HG03175 (cell line): Measurements from ENCODE around the gene SPAG16.
"Not testable (repeated sequence)": the region's sequence is repeated elsewhere in the genome, so short reads cannot be mapped to it uniquely, and the experiment has no call there.

Source experiments
- ATAC-seq: cut with Tn5 transposase; IDR thresholded peaks from one replicate; pipeline ENCODE4 v1.9.1; 2021; ENCODE audit warnings: mild to moderate bottlenecking, moderate library complexity; ENCODE audit not compliant: unreplicated experiment

SPAG16 gene

GRCh38 chr2:213266421-213266820 lies 17.8 kb upstream of the SPAG16 start:
- no peak for ATAC-seq

- ATAC-seq: no peak
Observed at GRCh38 chr2:213271947-213272346, 12.3 kb upstream of the SPAG16 start.

- ATAC-seq: no peak
Observed at GRCh38 chr2:213274143-213274542, 10.1 kb upstream of the SPAG16 start.

- no peak for ATAC-seq
Observed at GRCh38 chr2:213275265-213275664, 9.0 kb upstream of the SPAG16 start.

GRCh38 chr2:213277134-213277533 lies 7.1 kb upstream of the SPAG16 start:
- not testable (repeated sequence) for ATAC-seq

- no peak for ATAC-seq
Observed at GRCh38 chr2:213279116-213279620, 5.1 kb upstream of the SPAG16 start.

GRCh38 chr2:213279971-213280370 lies 4.3 kb upstream of the SPAG16 start:
- no peak for ATAC-seq

- no peak for ATAC-seq
Observed at GRCh38 chr2:213281156-213281555, 3.1 kb upstream of the SPAG16 start.

- no peak for ATAC-seq
Observed at GRCh38 chr2:213285404-213285803, 1.1 kb downstream of the SPAG16 start.

- ATAC-seq: no peak
Observed at GRCh38 chr2:213286161-213286560, 1.9 kb downstream of the SPAG16 start.

GRCh38 chr2:213288913-213289700 lies 4.8 kb downstream of the SPAG16 start:
- no peak for ATAC-seq

GRCh38 chr2:213290501-213290900 lies 6.2 kb downstream of the SPAG16 start:
- no peak for ATAC-seq

- no peak for ATAC-seq
Observed at GRCh38 chr2:213296270-213296669, 12.0 kb downstream of the SPAG16 start.

- ATAC-seq: no peak
Observed at GRCh38 chr2:213306316-213306942, 22.2 kb downstream of the SPAG16 start.

GRCh38 chr2:213315168-213315876 lies 31.1 kb downstream of the SPAG16 start:
- peak; percentile 35 for ATAC-seq

- ATAC-seq: no peak
Observed at GRCh38 chr2:213316001-213316735, 31.9 kb downstream of the SPAG16 start.

- no peak for ATAC-seq
Observed at GRCh38 chr2:213317929-213318328, 33.7 kb downstream of the SPAG16 start.

GRCh38 chr2:213320604-213321003 lies 36.3 kb downstream of the SPAG16 start:
- ATAC-seq: no peak

GRCh38 chr2:213336253-213336770 lies 52.0 kb downstream of the SPAG16 start:
- no peak for ATAC-seq

- ATAC-seq: no peak
Observed at GRCh38 chr2:213353419-213353818, 69.2 kb downstream of the SPAG16 start.

GRCh38 chr2:213376644-213377043 lies 92.4 kb downstream of the SPAG16 start:
- no peak for ATAC-seq
